ENCODE data around the gene NEDD4L.

DNA sequence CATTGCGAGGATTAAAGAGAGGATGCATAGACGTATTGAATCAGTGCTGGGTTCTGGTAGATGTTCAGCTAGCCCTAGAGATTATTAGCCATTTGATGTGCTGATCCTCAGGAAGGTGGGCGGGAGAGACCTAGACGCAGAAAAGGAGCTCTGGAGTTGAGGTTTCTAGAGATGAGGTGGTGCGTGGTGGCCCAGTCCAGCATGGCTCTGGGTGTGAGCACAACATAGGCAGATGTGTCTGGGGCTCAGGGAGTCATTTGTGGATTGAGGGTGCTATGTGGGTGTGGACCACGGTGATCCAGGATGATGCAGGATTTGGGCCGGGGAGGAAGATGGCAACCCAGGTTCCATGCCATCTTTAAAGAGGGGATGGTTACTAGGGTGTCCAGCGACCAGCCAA, 102.1 kb downstream of the NEDD4L start:
- TF ChIP-seq LEF1 (IDR thresholded peaks at IDR 0.05; ENCODE audit: borderline replicate concordance) (no peak), TARDBP (IDR thresholded peaks at IDR 0.05) (no peak), SUZ12 (IDR thresholded peaks at IDR 0.05) (no peak), ARNT (IDR thresholded peaks at IDR 0.05) (no peak), FOXA1 (IDR thresholded peaks at IDR 0.05) (no peak), FOXK2 (IDR thresholded peaks at IDR 0.05) (no peak), BHLHE40 (IDR thresholded peaks at IDR 0.05; ENCODE audit: borderline replicate concordance) (no peak), HDGF (IDR thresholded peaks at IDR 0.05; ENCODE audit: borderline replicate concordance) (no peak), ELF4 (IDR thresholded peaks at IDR 0.05) (no peak), SP1 (IDR thresholded peaks at IDR 0.05) (no peak), L3MBTL2 (conservative IDR thresholded peaks at IDR 0.05) (no peak)
